GM12892 (cell line): ENCODE results near the gene FAM181A.

Experiments
- POLR2A ChIP-seq: IDR thresholded peaks from 2 replicates; pipeline ENCODE4 v1.6.1; 2011; ENCODE audit warnings: low read depth, low read length, control low read depth
- POLR2AphosphoS5 ChIP-seq: IDR thresholded peaks from 2 replicates; pipeline ENCODE4 v1.6.1; 2011; ENCODE audit warnings: low read depth, low read length, control low read depth

DNA sequence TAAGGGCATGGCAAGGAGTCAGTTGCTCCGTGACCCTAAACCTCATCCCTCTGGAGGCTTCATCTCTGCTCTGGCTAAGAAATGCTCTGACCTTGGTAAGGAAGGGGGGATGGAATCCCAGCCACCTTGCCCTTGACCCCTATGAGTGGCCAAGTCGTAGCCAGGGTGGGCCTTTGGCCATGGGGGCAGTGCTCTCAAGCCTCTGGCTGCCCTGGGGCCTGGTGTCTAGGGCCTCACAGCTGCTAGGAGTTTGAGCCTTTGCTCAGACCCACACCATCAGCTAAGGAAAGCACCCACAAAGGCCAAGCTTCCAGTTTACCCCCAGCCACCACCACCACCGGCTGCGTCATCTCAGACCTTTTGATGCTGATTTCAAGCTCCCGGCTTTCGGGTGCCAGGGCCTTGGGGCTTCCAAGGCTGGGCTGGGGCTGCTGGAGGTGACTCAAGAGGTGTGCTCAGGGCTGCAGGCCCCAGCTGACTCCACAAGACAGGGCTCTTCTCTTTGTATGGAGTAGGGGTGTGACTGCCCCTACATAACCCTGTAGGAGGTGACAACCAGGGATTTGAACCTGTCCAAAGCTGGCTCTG lies 45.6 kb downstream of the FAM181A start:
- TF ChIP-seq POLR2AphosphoS5: no peak
- TF ChIP-seq POLR2A: no peak
